Measurements from ENCODE around the gene EIF4G3. TPM values are rescaled to one million over a fixed set of nuclear protein-coding genes. Genes with fewer than 3 reads are reported as not detected.
A peak's percentile ranks its signal among the peaks of the same experiment; 100 is the strongest.

Gene EIF4G3
- total RNA-seq, 1 donor from 2014 or later, result 81.3 TPM

GRCh38 chr1:20787840-20788795 lies 388.6 kb downstream of the EIF4G3 start:
- Mint-ChIP-seq H3K27me3 (no peaks in the 10 kb centered on the region), H3K4me3 (peak overlapping the region; percentile 94), H3K4me1 (peaks cover 34% of the 10 kb centered on the region)

GRCh38 chr1:20787029-20787839 lies 389.5 kb downstream of the EIF4G3 start, which contains the start of gene HP1BP3:
TSS of gene HP1BP3 (minus strand) at chr1:20787307. CDS start at chr1:20780440, 6,867 bp downstream.
- intact Hi-C loops (cut with micrococcal nuclease), result loop anchor here (2.0 to 5.0 kb wide), 5 partner anchors 90 to 995 kb away; partner anchors contain the start of genes EIF4G3, MUL1 and USP48
- Mint-ChIP-seq H3K9me3 (no peaks in the 10 kb centered on the region), H3K27ac (peak within 1 kb of the TSS; percentile 97), H3K4me3 (peak within 1 kb of the TSS; percentile 99), H3K27me3 (no peaks in the 10 kb centered on the region), H3K4me1 (peaks cover 34% of the 10 kb centered on the region), H3K36me3 (ENCODE audit: low read depth) (peaks cover 8% of the 10 kb centered on the region)
- ChIA-PET POLR2A (interaction anchor here (0.5 to 3.0 kb wide), 16 partner anchors 11 to 1734 kb away, joined by 3 to 20 read pairs (median 4); partner anchors contain the start of genes DDOST, KIF17, PINK1 and SH2D5), CTCF (interaction anchor here (0.8 kb wide), 1 partner anchor 408 kb away, joined by 3 read pairs; no protein-coding TSS in a partner anchor)
- peak; percentile 97 for DNase-seq
- TF ChIP-seq, protein P1, sequence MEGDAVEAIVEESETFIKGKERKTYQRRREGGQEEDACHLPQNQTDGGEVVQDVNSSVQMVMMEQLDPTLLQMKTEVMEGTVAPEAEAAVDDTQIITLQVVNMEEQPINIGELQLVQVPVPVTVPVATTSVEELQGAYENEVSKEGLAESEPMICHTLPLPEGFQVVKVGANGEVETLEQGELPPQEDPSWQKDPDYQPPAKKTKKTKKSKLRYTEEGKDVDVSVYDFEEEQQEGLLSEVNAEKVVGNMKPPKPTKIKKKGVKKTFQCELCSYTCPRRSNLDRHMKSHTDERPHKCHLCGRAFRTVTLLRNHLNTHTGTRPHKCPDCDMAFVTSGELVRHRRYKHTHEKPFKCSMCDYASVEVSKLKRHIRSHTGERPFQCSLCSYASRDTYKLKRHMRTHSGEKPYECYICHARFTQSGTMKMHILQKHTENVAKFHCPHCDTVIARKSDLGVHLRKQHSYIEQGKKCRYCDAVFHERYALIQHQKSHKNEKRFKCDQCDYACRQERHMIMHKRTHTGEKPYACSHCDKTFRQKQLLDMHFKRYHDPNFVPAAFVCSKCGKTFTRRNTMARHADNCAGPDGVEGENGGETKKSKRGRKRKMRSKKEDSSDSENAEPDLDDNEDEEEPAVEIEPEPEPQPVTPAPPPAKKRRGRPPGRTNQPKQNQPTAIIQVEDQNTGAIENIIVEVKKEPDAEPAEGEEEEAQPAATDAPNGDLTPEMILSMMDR (IDR thresholded peaks at IDR 0.05), result no peak
- ATAC-seq (ENCODE audit: low read depth), result peak; percentile 64

More at GRCh38 chr1:20787840-20788795, 388.6 kb downstream of the EIF4G3 start:
- no peaks in the 10 kb centered on the region for H3K9me3 Mint-ChIP-seq
- CTCF ChIA-PET, result no interaction called here
- POLR2A ChIA-PET, result interaction anchor here (0.5 to 3.0 kb wide), 4 partner anchors 55 to 735 kb away, joined by 4 to 20 read pairs (median 8); partner anchors contain the start of genes KIF17 and SH2D5
- intact Hi-C loops (cut with micrococcal nuclease), result loop anchor here (2.0 to 5.0 kb wide), 5 partner anchors 91 to 994 kb away; partner anchors contain the start of genes EIF4G3, MUL1 and USP48
- TF ChIP-seq, protein P1 (IDR thresholded peaks at IDR 0.05), result no peak
- DNase-seq (no peak), ATAC-seq (ENCODE audit: low read depth) (no peak)
- H3K36me3 Mint-ChIP-seq (ENCODE audit: low read depth), result peaks cover 8% of the 10 kb centered on the region
- peak overlapping the region; percentile 94 for H3K27ac Mint-ChIP-seq

DNA sequence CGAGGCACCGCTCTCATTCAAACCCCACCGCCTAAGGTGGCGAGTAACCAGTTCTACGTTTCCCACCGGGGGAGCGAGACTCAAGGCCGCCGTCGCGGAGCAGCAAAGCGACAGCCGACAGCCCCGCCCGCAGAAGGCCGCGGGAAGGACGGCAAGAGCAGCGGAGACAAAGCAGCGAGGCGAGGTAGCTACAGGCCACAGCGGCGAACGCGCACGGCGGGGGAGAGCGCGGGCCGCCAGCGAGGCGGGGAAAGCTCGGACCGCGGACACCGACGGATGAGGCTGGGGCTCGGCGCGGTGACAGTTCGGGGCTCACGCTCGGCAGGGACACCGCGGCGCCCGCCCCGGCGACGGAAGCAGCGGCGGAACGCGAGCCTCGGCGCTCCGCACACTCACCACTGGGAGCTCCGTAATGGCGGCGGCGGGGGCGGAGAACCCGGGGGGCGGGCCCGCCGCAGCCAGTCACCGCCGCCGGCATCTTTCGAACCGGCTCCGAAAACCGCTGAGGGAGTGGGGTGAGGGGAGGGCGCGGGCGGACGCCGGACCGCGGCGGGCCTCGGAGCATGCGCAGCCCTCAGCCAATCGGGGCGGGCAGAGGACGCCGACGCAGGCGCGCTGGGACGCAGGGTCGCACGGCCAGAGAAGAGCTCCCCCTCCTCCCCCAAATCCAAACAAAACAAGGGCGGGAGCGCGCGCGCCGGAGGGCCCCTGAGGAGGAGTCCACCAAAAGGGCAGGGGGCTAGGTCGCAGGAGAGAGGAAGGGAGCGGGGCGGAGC lies 390.3 kb downstream of the EIF4G3 start:
- Mint-ChIP-seq H3K9me3 (no peaks in the 10 kb centered on the region), H3K36me3 (ENCODE audit: low read depth) (peaks cover 8% of the 10 kb centered on the region), H3K27me3 (no peaks in the 10 kb centered on the region), H3K27ac (peak overlapping the region; percentile 97), H3K4me3 (peak overlapping the region; percentile 99), H3K4me1 (peaks cover 39% of the 10 kb centered on the region)
- peak; percentile 74 for ATAC-seq (ENCODE audit: low read depth)
- ChIA-PET POLR2A (interaction anchor here (0.7 to 3.0 kb wide), 16 partner anchors 12 to 737 kb away, joined by 3 to 20 read pairs (median 4); partner anchors contain the start of genes DDOST, KIF17, PINK1 and SH2D5), CTCF (interaction anchor here (0.8 kb wide), 1 partner anchor 408 kb away, joined by 3 read pairs; no protein-coding TSS in a partner anchor)
- DNase-seq, result peak; percentile 97
- TF ChIP-seq, protein P1 (IDR thresholded peaks at IDR 0.05), result no peak
- intact Hi-C loops (cut with micrococcal nuclease), result loop anchor here (1.0 to 5.0 kb wide), 7 partner anchors 53 to 996 kb away; partner anchors contain the start of genes EIF4G3, KIF17, MUL1 and USP48

DNA sequence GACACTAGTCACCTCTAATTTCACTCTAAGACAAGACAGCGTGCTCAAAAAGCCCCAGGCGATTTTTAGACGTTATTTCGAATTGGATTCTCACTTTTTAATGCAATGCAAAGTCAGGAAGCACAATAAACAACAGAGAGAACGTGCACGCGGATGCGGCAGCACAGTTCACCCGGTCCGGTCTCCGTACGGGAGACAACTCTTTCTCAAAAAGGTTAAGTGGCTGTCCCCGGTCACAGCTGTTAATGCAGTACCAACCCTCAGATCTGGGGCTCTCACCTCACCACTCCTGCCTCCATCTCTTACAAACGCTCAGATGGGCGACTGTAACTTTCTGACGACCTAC lies 390.8 kb downstream of the EIF4G3 start:
- H3K4me1 Mint-ChIP-seq, result peaks cover 43% of the 10 kb centered on the region
- no peak for ATAC-seq (ENCODE audit: low read depth)
- ChIA-PET POLR2A (interaction anchor here (0.7 to 3.0 kb wide), 10 partner anchors 53 to 737 kb away, joined by 3 to 20 read pairs (median 5); partner anchors contain the start of genes KIF17, PINK1 and SH2D5), CTCF (no interaction called here)
- DNase-seq, result no peak
- H3K27me3 Mint-ChIP-seq, result no peaks in the 10 kb centered on the region
- TF ChIP-seq, protein P1 (IDR thresholded peaks at IDR 0.05), result no peak
- H3K36me3 Mint-ChIP-seq (ENCODE audit: low read depth), result peaks cover 12% of the 10 kb centered on the region
- intact Hi-C loops (cut with micrococcal nuclease), result loop anchor here (1.0 to 5.0 kb wide), 7 partner anchors 53 to 996 kb away; partner anchors contain the start of genes EIF4G3, KIF17, MUL1 and USP48
- peak overlapping the region; percentile 99 for H3K4me3 Mint-ChIP-seq
- peak overlapping the region; percentile 97 for H3K27ac Mint-ChIP-seq
- H3K9me3 Mint-ChIP-seq, result no peaks in the 10 kb centered on the region
